Inflammatory macrophage treated with lipopolysaccharide for 1 hour (primary cell): ENCODE results near the gene INPP5D.

ENCODE experiments used
- DNase-seq, 2 donors: peaks; one replicate each; pipeline ENCODE4 v3.0.0-alpha.2; 2020 to 2022

Gene INPP5D

GRCh38 chr2:233250568-233250967, 190.4 kb downstream of the INPP5D start:
- no peak for DNase-seq

- no peak for DNase-seq
Measured at GRCh38 chr2:233250985-233251305, 190.8 kb downstream of the INPP5D start.

DNA sequence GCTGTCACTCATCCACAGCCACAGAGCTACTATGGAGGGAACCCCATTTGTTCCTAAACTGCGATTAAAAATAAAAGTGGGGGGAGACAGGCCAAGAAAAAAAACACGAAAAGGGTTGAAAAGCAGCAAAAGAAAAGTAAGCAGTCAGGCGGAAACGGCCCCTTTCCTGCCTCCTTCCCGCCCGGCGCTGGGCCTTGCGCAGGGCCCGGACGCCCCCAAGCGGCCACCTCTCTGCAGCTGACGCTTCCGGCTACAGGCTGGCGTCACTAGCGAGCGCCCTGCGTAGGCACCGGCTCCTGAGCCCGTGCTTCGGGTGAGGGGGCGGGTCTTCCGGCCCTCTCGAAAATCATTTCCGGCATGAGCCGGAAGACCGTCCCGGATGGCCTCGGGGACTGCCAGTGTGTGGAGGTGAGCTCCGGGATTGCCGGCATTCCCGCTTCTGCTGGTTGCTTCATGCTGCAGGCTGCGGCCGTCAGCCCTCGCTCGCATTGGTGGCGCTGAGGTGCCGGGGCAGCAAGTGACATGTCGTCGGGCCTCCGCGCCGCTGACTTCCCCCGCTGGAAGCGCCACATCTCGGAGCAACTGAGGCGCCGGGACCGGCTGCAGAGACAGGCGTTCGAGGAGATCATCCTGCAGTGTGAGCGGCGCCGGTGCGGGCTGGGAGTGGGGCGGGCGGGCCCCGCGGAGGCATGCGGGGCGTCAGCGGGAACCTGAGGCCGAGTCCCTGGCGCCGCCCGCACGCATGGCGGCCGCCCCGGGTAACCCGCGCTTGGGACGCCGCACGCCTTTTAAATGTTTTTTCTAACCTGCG, 191.4 kb downstream of the INPP5D start, which contains the start of gene ATG16L1:
TSS of gene ATG16L1 (plus strand) at position 368 of the 811 bp plus-strand sequence. CDS start at position 523, 155 bp downstream.
- peak; percentile 93 to 95 for DNase-seq

- DNase-seq, result no peak
Measured at GRCh38 chr2:233252227-233252626, 192.1 kb downstream of the INPP5D start.

- DNase-seq, result no peak
Measured at GRCh38 chr2:233255151-233255550, 195.0 kb downstream of the INPP5D start.

DNA sequence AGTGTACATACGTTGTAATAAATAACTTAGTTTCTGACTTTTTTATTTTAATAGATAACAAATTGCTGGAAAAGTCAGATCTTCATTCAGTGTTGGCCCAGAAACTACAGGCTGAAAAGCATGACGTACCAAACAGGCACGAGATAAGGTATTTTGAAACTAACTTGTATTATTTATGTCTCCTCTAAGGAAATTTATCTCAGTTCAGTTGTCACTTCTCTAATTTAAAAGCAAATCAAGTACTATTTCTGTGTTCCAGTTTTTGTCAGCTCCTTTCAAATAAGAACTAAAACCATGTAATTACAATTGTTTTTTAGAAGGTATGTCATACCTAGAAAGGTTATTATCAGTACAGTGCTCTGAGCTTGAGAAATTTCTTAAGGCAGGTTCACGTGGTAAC, 195.9 kb downstream of the INPP5D start:
- DNase-seq, result no peak
